H1 (cell line): ENCODE data around the gene ANO6.

ENCODE experiments used
- BCL11A ChIP-seq, 2 experiments: IDR thresholded peaks; one replicate each; pipeline ENCODE4 v1.6.1; 2011; ENCODE audit warnings: low read depth in 2 of 2, low read length in 2 of 2, mild to moderate bottlenecking in 2 of 2
- CREB1 ChIP-seq: IDR thresholded peaks from 2 replicates; pipeline ENCODE4 v1.6.1; 2012; ENCODE audit warnings: inconsistent platforms
- HDAC2 ChIP-seq, 2 experiments: fragments of 300-600 bp in 1 of 2; sonication (generic) in 1 of 2; IDR thresholded peaks; 2 replicates each; pipeline ENCODE4 v1.6.1; 2011 to 2012; ENCODE audit warnings: low read depth in 2 of 2, low read length in 2 of 2, mild to moderate bottlenecking in 2 of 2, moderate library complexity in 2 of 2, borderline replicate concordance in 1 of 2, inconsistent platforms in 1 of 2
- POLR2A ChIP-seq, 2 experiments: IDR thresholded peaks; 1 replicate in 1 of 2; 2 replicates in 1 of 2; pipeline ENCODE4 v1.6.1; 2011; ENCODE audit warnings: low read depth in 2 of 2, low read length in 2 of 2, mild to moderate bottlenecking in 2 of 2; ENCODE audit errors: control extremely low read depth in 1 of 2
- SP1 ChIP-seq: IDR thresholded peaks from 2 replicates; pipeline ENCODE4 v1.6.1; 2011; ENCODE audit warnings: low read depth, low read length
- SUZ12 ChIP-seq: fragments of 200-600 bp; sonication (generic); IDR thresholded peaks from 2 replicates; pipeline ENCODE4 v1.6.1; 2012; ENCODE audit warnings: mild to moderate bottlenecking, inconsistent platforms, low read length, moderate library complexity, mixed read lengths

DNA sequence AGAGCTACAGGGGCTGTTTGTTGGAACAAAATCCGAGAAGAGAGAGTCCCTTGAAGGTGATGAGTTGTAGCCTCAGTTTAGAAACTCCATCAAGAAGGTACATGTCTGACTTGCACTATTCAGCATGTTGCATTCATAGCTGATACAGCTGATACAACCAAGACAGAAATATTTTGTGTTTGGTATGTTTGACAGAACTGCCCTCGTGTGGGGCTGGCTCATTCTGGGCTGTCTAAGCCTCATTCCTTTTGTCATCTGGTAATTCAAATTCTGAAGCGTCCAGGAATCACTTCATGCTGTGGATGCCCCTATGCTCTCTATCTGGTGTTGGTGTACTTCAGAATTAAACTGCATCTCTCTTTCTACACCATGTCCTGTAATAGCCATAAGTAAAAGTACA lies 126.3 kb downstream of the ANO6 start:
- TF ChIP-seq SUZ12 = no peak
- no peak for TF ChIP-seq BCL11A (IDR thresholded peaks at IDR 0.05; ENCODE audit: low read depth in 2 of 2, low read length in 2 of 2)
- TF ChIP-seq POLR2A (IDR thresholded peaks at IDR 0.05; ENCODE audit: control extremely low read depth in 1 of 2, low read depth in 2 of 2, low read length in 2 of 2) = no peak
- TF ChIP-seq CREB1 = no peak
- TF ChIP-seq SP1 = no peak
- no peak for TF ChIP-seq HDAC2 (IDR thresholded peaks at IDR 0.05; ENCODE audit: borderline replicate concordance in 1 of 2, low read depth in 2 of 2, low read length in 2 of 2)
